Right ventricle myocardium inferior (tissue), 1 donor: ENCODE measurements around the gene FAM78A. TPM values are rescaled to one million over a fixed set of nuclear protein-coding genes. Genes with fewer than 3 reads are reported as not detected.

Experiments used
- ATAC-seq: fragments of 200-7000 bp; cut with Tn5 transposase; one replicate; pipeline ENCODE4 v1.9.1; 2020; ENCODE audit warnings: mild to moderate bottlenecking, moderate library complexity
- DNase-seq: peaks from one replicate; pipeline ENCODE4 v3.0.0; 2021; ENCODE audit errors: missing footprints
- intact Hi-C: fragments of 100-400 bp; cut with DNase I; formaldehyde crosslinking; loops from one replicate; pipeline ENCODE4 v1.11.0; 2022
- total RNA-seq: library from RNA; stranded (reverse); fragmentation: NEBNext Ultra II Directional; extraction: Animal tissue kit (Norgen Biotek cat#: 25700); gene quantifications from one replicate; pipeline ENCODE4 v1.2.1, GENCODE V29; 2021
- donor health status: DM: no; HTN: yes; CAD: no; lungs with severe emphysema.

Gene FAM78A
- total RNA-seq, 1 donor from 2014 or later, result 62.9 TPM

- intact Hi-C loops, result no loop called here
- ATAC-seq (no peak), DNase-seq (no peak)
These were observed 28.5 kb upstream of the FAM78A start for GRCh38 chr9:131304676-131305355.

GRCh38 chr9:131303381-131304321 lies 27.3 kb upstream of the FAM78A start:
- ATAC-seq (no peak), DNase-seq (no peak)
- intact Hi-C loops, result loop anchor here (2.0 kb wide), 1 partner anchor 31 kb away; no protein-coding TSS in a partner anchor

GRCh38 chr9:131302244-131303075 lies 26.1 kb upstream of the FAM78A start:
- peak; percentile 58 for ATAC-seq
- peak; percentile 71 for DNase-seq

GRCh38 chr9:131300444-131300843 lies 24.1 kb upstream of the FAM78A start:
- no peak for ATAC-seq
- intact Hi-C loops, result no loop called here
- DNase-seq, result no peak

More at GRCh38 chr9:131302244-131303075, 26.1 kb upstream of the FAM78A start:
- intact Hi-C loops, result loop anchor here (2.0 kb wide), 1 partner anchor 32 kb away; no protein-coding TSS in a partner anchor

- no peak for ATAC-seq
- intact Hi-C loops, result no loop called here
- DNase-seq, result no peak
These were observed 23.6 kb upstream of the FAM78A start for GRCh38 chr9:131299961-131300347.

- no peak for DNase-seq
- intact Hi-C loops, result no loop called here
- peak; percentile 47 for ATAC-seq
These were observed 23.1 kb upstream of the FAM78A start for GRCh38 chr9:131299346-131299960.

- DNase-seq (no peak), ATAC-seq (no peak)
- intact Hi-C loops, result no loop called here
These were observed 22.5 kb upstream of the FAM78A start for GRCh38 chr9:131298816-131299215.

- ATAC-seq, result no peak
These were observed 22.0 kb upstream of the FAM78A start for GRCh38 chr9:131298341-131298740.

GRCh38 chr9:131297903-131298302 lies 21.6 kb upstream of the FAM78A start:
- intact Hi-C loops, result no loop called here
- DNase-seq, result no peak
- peak; percentile 61 for ATAC-seq

More at GRCh38 chr9:131298341-131298740, 22.0 kb upstream of the FAM78A start:
- intact Hi-C loops, result no loop called here
- DNase-seq, result no peak

GRCh38 chr9:131296906-131297500 lies 20.7 kb upstream of the FAM78A start:
- ATAC-seq (no peak), DNase-seq (peak; percentile 63)
- intact Hi-C loops, result no loop called here

- ATAC-seq (no peak), DNase-seq (peak; percentile 50)
- intact Hi-C loops, result no loop called here
These were observed 20.1 kb upstream of the FAM78A start for GRCh38 chr9:131296460-131296859.

- intact Hi-C loops, result loop anchor here (5.0 kb wide), 1 partner anchor 39 kb away; no protein-coding TSS in a partner anchor
- peak; percentile 43 for DNase-seq
- no peak for ATAC-seq
These were observed 16.6 kb upstream of the FAM78A start for GRCh38 chr9:131292937-131293336.

GRCh38 chr9:131291795-131292315 lies 15.5 kb upstream of the FAM78A start:
- no peak for ATAC-seq
- intact Hi-C loops, result loop anchor here (5.0 kb wide), 1 partner anchor 40 kb away; no protein-coding TSS in a partner anchor
- DNase-seq, result peak; percentile 31

- DNase-seq (no peak), ATAC-seq (no peak)
- intact Hi-C loops, result loop anchor here (5.0 kb wide), 1 partner anchor 41 kb away; no protein-coding TSS in a partner anchor
These were observed 14.6 kb upstream of the FAM78A start for GRCh38 chr9:131290767-131291370.

GRCh38 chr9:131290036-131290766 lies 13.9 kb upstream of the FAM78A start:
- intact Hi-C loops, result loop anchor here (5.0 kb wide), 1 partner anchor 42 kb away; no protein-coding TSS in a partner anchor
- DNase-seq (no peak), ATAC-seq (peak; percentile 24)

- DNase-seq, result peak; percentile 92
- intact Hi-C loops, result loop anchor here (5.0 kb wide), 1 partner anchor 43 kb away; no protein-coding TSS in a partner anchor
- ATAC-seq, result peak; percentile 93
These were observed 13.2 kb upstream of the FAM78A start, which contains the start of gene PLPP7 for GRCh38 chr9:131289301-131290035. Gene PLPP7, plus strand, starts transcription at chr9:131289723. Its CDS starts 275 bp downstream, at chr9:131289998.
